K562 (cell line): ENCODE data around the gene ZNF213.

Experiments
- ATF7 ChIP-seq: fragments of 450-650 bp; IDR thresholded peaks from 2 replicates; pipeline ENCODE4 v1.7.1; 2014; ENCODE audit warnings: mild to moderate bottlenecking, moderate library complexity
- CC2D1A ChIP-seq: fragments of 450-650 bp; IDR thresholded peaks from 2 replicates; pipeline ENCODE4 v1.6.1; 2017; ENCODE audit warnings: mild to moderate bottlenecking
- CEBPB ChIP-seq: fragments of 450-650 bp; IDR thresholded peaks from 2 replicates; pipeline ENCODE4 v1.6.1; 2016; ENCODE audit warnings: missing genetic modification characterization, missing compliant biosample characterization
- FOXJ2 ChIP-seq: fragments of 200-800 bp; sonication (Bioruptor generic); IDR thresholded peaks from 2 replicates; pipeline ENCODE4 v1.6.1; 2016; ENCODE audit warnings: missing genetic modification characterization, missing compliant biosample characterization
- POLR2B ChIP-seq: fragments of 450-650 bp; IDR thresholded peaks from 2 replicates; pipeline ENCODE4 v1.6.1; 2018; ENCODE audit warnings: low read depth; ENCODE audit not compliant: partially characterized antibody
- SMAD4 ChIP-seq: fragments of 250-450 bp; sonication (Bioruptor Pico); conservative IDR thresholded peaks from 2 replicates; pipeline ENCODE4 v1.8.0; 2021; ENCODE audit warnings: inconsistent platforms, mild to moderate bottlenecking, moderate library complexity
- TARDBP ChIP-seq: fragments of 450-650 bp; IDR thresholded peaks from 2 replicates; pipeline ENCODE4 v1.6.1; 2016
- ZNF780A ChIP-seq: fragments of 250-450 bp; sonication (Bioruptor Pico); IDR thresholded peaks from 2 replicates; pipeline ENCODE4 v1.5.0; 2021; ENCODE audit warnings: mild to moderate bottlenecking
- TF ChIP-seq, protein P1 (sequence below), 3 experiments: IDR thresholded peaks in 2 of 3; conservative IDR thresholded peaks in 1 of 3; 2 replicates each; pipeline ENCODE4 v1.5.1; 2011 to 2012; ENCODE audit warnings: low read length in 3 of 3, mild to moderate bottlenecking in 3 of 3, control low read depth in 2 of 3, improper control_type of control experiment in 1 of 3, inconsistent platforms in 1 of 3, low read depth in 1 of 3, mixed read lengths in 1 of 3, moderate library complexity in 1 of 3; ENCODE audit not compliant: insufficient read depth in 2 of 3
- TF ChIP-seq, protein P2 (sequence below): fragments of 450-650 bp; IDR thresholded peaks from 2 replicates; pipeline ENCODE4 v1.6.1; 2018; ENCODE audit warnings: mild to moderate bottlenecking, low read depth; ENCODE audit not compliant: partially characterized antibody
- TF ChIP-seq, protein P3 (sequence below): fragments of 250-450 bp; sonication (Bioruptor Pico); IDR thresholded peaks from 2 replicates; pipeline ENCODE4 v1.5.0; 2021
- TF ChIP-seq, protein P4 (sequence below): fragments of 450-650 bp; IDR thresholded peaks from 2 replicates; pipeline ENCODE4 v1.6.1; 2014; ENCODE audit warnings: low read depth, mild to moderate bottlenecking, moderate library complexity, borderline replicate concordance

DNA sequence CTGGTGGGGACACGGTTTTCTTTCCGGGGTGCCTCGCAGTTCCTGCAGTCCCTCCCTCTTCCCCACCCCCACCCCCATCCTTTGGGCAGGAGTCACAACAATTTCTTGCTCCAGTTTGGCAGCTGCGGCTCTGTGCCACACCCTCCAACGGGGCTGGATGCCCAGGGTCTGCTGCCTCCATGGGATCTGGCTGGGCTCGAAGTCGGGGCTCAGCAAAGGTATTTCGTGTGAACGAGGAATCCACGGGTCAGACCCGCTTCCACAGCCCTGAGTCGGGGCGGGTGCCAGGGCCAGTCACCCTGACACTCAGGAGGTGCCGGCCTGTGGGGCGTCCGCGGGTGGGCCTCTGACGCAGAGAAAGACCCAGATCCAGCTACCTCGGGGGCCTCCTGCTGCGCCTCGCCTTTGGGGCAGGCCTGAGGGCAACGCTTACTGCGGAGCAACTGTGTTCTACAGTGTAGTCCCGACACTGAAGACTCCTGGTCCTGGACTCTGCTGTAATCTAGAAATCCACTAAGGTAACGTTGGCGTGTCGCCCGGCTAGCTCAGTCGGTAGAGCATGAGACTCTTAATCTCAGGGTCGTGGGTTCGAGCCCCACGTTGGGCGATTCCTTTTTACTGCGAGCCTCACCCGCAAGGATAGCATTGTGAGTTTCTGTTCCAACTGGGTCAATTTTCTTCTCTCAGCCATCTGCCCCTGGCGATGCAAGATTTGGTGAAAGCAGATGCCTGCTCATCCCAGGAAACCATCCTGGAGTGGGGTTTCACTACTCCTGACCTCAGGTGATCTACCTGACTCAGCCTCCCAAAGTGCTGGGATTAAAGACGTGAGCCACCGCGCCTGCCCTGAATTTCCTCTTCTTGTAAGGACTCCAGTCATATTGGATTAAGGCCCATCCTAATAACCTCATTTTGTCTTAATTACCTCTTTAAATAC lies 40.6 kb downstream of the ZNF213 start:
- TF ChIP-seq, protein P1, sequence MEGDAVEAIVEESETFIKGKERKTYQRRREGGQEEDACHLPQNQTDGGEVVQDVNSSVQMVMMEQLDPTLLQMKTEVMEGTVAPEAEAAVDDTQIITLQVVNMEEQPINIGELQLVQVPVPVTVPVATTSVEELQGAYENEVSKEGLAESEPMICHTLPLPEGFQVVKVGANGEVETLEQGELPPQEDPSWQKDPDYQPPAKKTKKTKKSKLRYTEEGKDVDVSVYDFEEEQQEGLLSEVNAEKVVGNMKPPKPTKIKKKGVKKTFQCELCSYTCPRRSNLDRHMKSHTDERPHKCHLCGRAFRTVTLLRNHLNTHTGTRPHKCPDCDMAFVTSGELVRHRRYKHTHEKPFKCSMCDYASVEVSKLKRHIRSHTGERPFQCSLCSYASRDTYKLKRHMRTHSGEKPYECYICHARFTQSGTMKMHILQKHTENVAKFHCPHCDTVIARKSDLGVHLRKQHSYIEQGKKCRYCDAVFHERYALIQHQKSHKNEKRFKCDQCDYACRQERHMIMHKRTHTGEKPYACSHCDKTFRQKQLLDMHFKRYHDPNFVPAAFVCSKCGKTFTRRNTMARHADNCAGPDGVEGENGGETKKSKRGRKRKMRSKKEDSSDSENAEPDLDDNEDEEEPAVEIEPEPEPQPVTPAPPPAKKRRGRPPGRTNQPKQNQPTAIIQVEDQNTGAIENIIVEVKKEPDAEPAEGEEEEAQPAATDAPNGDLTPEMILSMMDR (IDR thresholded peaks at IDR 0.05 in 2 of 3, conservative IDR thresholded peaks at IDR 0.05 in 1 of 3; ENCODE audit: insufficient read depth in 2 of 3, low read depth in 1 of 3, low read length in 3 of 3) = no peak
- TF ChIP-seq CC2D1A (no peak), POLR2B (no peak), ATF7 (peak; percentile 70; the same call in 1 of the 2 replicates), ZNF780A (CRISPR knock-in tag) (no peak), SMAD4 (CRISPR knock-in tag) (no peak), CEBPB (no peak), TARDBP (no peak), FOXJ2 (tag) (no peak)
- TF ChIP-seq, protein P2, sequence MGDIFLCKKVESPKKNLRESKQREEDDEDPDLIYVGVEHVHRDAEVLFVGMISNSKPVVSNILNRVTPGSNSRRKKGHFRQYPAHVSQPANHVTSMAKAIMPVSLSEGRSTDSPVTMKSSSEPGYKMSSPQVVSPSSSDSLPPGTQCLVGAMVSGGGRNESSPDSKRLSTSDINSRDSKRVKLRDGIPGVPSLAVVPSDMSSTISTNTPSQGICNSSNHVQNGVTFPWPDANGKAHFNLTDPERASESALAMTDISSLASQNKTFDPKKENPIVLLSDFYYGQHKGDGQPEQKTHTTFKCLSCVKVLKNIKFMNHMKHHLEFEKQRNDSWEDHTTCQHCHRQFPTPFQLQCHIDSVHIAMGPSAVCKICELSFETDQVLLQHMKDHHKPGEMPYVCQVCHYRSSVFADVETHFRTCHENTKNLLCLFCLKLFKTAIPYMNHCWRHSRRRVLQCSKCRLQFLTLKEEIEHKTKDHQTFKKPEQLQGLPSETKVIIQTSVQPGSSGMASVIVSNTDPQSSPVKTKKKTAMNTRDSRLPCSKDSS = no peak
- TF ChIP-seq, protein P3, sequence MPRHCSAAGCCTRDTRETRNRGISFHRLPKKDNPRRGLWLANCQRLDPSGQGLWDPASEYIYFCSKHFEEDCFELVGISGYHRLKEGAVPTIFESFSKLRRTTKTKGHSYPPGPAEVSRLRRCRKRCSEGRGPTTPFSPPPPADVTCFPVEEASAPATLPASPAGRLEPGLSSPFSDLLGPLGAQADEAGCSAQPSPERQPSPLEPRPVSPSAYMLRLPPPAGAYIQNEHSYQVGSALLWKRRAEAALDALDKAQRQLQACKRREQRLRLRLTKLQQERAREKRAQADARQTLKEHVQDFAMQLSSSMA (CRISPR knock-in tag) = no peak
- TF ChIP-seq, protein P4, sequence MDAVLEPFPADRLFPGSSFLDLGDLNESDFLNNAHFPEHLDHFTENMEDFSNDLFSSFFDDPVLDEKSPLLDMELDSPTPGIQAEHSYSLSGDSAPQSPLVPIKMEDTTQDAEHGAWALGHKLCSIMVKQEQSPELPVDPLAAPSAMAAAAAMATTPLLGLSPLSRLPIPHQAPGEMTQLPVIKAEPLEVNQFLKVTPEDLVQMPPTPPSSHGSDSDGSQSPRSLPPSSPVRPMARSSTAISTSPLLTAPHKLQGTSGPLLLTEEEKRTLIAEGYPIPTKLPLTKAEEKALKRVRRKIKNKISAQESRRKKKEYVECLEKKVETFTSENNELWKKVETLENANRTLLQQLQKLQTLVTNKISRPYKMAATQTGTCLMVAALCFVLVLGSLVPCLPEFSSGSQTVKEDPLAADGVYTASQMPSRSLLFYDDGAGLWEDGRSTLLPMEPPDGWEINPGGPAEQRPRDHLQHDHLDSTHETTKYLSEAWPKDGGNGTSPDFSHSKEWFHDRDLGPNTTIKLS = peak; percentile 40; the same call in 1 of the 2 replicates
